GM23338 (cell line): ENCODE measurements around the gene RBMS2.

Source experiments
- CTCF ChIP-seq, 2 experiments: fragments of 200-600 bp in 1 of 2; sonication (generic) in 1 of 2; conservative IDR thresholded peaks; 2 replicates each; pipeline versions ENCODE4 v1.5.1 to v1.6.1; 2016 to 2017; ENCODE audit warnings: antibody characterized with exemption in 2 of 2, low read depth in 2 of 2, mild to moderate bottlenecking in 2 of 2, moderate library complexity in 1 of 2
- EZH2 ChIP-seq: fragments of 200-600 bp; sonication (generic); IDR thresholded peaks from one replicate; pipeline ENCODE4 v1.8.0; 2017; ENCODE audit warnings: antibody characterized with exemption, mild to moderate bottlenecking, low read depth; ENCODE audit not compliant: unreplicated experiment
- POLR2AphosphoS5 ChIP-seq: IDR thresholded peaks from 2 replicates; pipeline ENCODE4 v1.6.1; 2016; ENCODE audit warnings: antibody characterized with exemption, low read depth

GRCh38 chr12:56626701-56627100 lies 105.1 kb downstream of the RBMS2 start:
- TF ChIP-seq CTCF (conservative IDR thresholded peaks at IDR 0.05; ENCODE audit: low read depth in 2 of 2) (no peak), EZH2 (no peak), POLR2AphosphoS5 (no peak)
